ENCODE results near the gene EIF5.

The EIF5 gene

GRCh38 chr14:103393676-103394626 lies 59.9 kb downstream of the EIF5 start:
- no peak for DNase-seq (ENCODE audit: low read depth in 2 of 2)
